RCC 7860 (cell line): Measurements from ENCODE around the gene UNC5B.

Experiments used
- DNase-seq: peaks from one replicate; pipeline ENCODE4 v3.0.0-alpha.2; 2015; ENCODE audit warnings: low spot score
- FAIRE-seq: peaks from 2 replicates; lab custom pipeline; 2012; peaks lifted over from hg19 to GRCh38; lab: Jason Lieb, UNC

The UNC5B gene

DNA sequence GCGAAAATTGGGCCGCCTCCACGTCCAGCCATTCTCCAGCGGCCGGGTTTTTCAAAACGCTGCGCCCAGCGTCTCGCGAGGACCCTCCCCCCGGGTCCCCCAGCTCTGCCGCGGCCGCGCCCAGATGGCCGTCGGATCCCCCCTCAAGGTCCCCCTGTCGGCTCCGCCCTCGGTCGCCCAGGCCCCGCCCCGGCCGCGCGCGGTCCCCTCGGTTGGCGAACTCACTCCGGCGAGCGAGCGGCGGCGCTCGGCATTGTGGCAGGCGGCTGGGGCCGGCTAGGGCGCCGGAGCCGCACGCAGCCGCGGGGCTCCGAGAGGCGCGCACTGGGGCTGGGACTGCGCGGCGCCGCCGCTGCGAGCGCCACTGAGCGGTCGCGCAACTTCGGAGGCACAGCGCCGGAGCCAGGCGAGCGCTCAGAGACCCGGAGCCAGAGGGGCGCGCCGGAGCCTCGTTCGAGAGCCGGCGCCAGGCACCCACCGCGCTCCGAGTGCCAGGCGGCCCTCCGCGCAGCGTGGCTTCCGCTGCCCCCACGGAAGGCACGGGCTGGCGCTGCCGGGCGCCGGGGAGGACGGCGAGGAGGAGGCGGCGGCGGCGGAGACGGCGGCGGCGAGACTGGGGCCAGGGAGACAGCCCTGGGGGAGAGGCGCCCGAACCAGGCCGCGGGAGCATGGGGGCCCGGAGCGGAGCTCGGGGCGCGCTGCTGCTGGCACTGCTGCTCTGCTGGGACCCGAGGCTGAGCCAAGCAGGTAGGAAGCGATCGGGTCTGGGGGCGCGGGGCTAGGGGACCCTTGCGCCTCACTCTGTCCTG, at the start of gene UNC5B:
Gene UNC5B (plus strand): TSS at position 253 of the 809 bp plus-strand sequence. CDS start 416 bp downstream, at position 669.
- FAIRE-seq (no peak), DNase-seq (peak; percentile 33)

DNA sequence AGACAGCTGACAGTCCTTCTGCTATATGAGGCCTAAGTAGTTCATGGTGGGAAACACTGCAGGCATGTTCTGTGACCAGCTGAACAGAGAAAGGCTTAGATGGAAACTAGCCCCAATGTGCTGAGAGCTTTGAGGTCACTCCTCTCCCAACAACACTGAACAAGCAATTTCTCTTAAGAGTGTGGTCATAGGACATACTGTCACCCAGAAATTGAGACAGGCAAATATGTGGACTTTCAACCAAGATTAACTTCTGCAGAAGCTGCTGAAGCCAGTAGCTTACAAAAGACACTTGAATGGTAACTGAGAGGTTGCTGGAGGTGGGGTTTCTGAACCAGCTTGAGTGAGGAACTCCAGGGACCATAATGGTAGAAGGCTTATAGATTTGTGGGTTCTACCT, 38.9 kb upstream of the UNC5B start:
- FAIRE-seq = no peak
- no peak for DNase-seq

DNA sequence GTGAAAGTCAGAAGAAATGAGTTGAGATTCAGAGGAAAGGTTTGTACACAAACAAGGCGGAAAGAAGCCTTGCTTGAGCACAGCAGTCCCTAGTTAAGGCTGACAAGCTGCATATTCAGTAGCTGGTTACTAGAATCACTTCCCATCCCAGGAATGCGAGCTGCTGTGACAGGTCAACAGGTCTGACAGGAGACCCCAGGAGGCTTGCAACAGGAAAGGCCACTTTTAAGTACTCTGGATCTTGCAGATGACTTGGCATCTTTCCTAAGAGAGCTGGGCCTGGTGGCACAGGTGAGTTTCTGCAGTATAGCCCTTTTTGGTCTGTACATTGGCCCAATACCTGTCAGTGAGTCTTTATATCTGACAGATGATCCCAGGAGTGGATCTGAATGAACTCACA, 35.7 kb upstream of the UNC5B start:
- no peak for FAIRE-seq

GRCh38 chr10:71177651-71178199, 34.6 kb upstream of the UNC5B start:
- FAIRE-seq = no peak
- no peak for DNase-seq

More for the DNA sequence above, 35.7 kb upstream of the UNC5B start:
- no peak for DNase-seq

GRCh38 chr10:71178880-71179279, 33.5 kb upstream of the UNC5B start:
- DNase-seq (no peak), FAIRE-seq (no peak)

DNA sequence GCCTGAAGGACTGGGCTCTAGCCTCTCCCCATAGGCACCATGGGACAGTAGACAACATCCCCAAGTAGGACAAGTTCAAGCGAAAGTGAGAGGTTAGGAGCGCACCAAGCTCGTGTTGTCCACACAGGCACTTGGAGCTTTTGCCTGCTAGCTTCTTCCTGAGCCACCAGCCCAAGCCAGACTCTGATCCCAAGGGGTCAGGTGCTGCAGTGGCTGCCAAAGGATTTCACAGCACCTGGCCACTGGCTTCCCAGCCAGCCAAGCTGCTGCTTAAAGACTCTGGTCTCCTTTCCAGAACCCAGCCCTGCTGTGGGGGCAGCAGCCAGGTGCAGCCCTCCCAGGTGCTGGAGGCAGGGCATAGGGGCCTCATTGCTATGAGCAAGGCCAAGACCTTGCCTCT, 33.0 kb upstream of the UNC5B start:
- DNase-seq (no peak), FAIRE-seq (no peak)

GRCh38 chr10:71184421-71184820, 27.9 kb upstream of the UNC5B start:
- FAIRE-seq (no peak), DNase-seq (no peak)

DNA sequence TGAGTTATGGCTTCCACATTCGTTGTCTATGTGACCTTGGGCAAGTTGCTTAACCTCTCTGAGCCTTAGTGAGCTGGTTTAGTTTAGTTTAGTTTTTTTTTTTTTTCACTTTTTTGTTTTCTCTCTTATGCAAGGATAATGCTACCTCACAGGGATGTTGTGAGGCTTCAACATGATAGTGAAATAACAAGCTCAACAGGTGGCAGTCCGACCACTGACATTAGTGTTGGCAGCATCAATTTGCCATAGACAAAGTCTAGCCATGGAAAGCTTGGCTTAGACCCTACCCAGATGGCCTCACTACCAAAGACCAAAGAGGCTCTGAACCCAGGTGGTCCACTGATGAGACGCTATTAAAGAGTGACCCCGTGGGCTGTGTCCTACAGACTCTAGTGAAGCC, 27.2 kb upstream of the UNC5B start:
- DNase-seq = no peak
- no peak for FAIRE-seq

DNA sequence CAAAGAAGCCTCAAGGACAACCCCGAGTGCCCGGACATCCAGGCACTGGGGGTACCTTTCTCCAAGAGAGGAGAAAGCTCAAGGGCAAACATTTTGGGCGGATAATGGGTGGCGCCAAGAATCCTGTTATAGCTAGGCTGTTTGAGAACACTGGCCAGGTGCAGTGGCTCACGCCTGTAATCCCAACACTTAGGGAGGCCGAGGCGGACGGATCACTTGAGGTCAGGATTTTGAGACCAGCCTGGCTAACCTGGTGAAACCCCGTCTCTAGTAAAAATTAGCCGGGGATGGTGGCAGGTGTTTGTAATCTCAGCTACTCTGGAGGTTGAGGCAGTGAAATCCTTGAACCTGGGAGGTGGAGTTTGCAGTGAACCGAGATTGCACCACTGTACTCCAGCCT, 25.2 kb upstream of the UNC5B start:
- no peak for DNase-seq
- no peak for FAIRE-seq

DNA sequence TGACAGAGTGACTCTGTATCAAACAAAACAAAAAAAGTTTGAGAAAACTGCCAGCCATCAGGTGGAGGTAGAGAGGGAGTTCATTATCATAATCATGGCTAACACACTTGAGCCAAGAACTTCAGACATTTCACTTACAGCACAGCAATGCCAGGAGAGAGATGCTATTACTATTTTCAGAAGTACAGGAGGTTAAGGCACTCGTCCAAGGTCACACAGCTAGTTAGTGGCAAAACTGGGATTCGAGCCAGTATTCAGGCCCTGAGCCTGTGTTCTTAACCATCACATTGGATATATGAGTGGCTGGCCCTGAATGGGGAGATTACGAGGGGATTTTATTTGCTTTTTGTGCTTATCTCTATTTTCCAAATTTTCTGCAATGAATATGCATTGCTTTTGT, 24.8 kb upstream of the UNC5B start:
- no peak for FAIRE-seq
- no peak for DNase-seq

DNA sequence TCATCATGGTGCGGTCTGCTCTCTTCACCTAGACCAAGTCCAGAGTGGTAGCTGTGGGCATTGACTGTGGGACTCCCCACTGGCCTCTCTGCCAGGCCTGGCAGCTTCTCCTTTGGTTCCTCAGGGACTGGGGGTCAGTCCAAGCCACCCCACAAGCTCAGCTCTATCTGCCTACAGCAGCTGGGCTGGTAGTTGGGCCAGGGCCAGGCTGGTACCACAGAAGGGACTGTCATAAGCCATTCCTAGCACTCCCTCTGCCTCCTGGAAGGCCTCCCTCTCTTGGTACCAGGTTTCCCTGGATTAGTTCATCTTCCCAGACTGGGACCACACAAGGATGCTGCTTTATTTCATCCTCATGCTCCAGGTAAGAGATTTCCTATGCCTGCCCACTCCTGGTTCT, 24.2 kb upstream of the UNC5B start:
- FAIRE-seq (no peak), DNase-seq (no peak)

- DNase-seq (no peak), FAIRE-seq (no peak)
Observed at GRCh38 chr10:71191019-71191418, 21.4 kb upstream of the UNC5B start.

DNA sequence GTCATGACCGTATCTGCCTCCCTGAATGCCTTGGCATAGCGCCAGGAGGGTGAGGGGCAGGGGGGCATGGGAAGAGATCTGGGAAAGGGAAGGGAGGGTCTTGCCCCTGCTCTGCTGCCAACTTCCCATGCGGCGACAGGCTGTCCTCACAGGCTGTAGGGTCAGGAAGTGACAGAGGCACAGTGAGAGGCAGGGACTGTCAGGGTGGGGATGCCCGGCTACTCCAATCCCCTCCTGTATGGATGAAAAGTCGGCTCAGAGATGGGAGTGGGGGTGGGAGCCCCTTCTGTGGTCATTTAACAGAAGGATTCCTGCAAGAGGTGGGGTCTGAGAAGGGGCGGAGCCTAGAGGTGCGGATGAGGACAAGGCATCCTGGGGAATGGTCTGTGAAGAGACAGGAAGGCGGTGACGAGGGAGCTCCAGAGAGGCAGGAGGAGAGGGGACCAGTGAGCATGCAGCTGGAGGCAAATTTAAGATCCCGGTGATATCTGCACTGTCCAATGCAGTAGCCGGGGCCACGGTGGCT, 20.8 kb upstream of the UNC5B start:
- DNase-seq = no peak
- no peak for FAIRE-seq

DNA sequence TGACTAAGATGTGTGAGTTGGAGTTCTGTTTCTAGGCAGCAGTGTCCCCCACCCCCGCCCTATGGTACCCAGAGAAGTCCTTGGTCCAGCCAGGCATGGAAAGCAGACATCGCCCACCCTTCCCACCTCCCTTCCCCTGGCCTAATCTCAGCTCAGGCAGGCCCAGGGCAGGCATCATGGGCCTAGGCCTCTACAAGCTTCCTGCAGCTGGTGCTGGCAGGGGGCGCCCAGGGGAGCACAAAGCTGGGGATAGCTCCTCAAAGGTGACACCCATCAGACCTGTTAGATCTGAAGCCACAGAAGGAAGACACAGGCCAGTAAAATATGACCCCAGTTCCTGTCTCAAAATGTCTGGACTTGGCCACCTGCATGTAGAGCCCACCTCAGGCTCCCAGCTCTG, 18.9 kb upstream of the UNC5B start:
- DNase-seq (no peak), FAIRE-seq (no peak)

DNA sequence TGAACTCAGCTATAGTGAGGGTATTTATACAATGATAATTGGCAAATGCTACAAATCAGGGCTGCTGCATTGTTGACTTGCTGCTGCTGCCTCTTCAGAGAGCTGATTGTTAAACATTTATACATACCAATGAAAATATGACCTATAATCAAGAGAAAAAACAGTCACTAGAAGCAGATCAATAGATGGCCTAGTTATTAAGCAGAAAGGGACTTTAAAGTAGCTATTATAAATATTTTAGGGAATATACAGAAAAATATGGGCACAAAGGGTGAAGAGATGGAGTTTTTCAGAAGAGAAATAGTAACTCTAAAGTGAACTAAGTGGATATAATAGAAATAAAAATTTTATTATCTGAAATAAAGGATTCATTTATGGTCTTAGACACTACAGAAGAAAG, 14.4 kb upstream of the UNC5B start:
- DNase-seq (no peak), FAIRE-seq (no peak)

DNA sequence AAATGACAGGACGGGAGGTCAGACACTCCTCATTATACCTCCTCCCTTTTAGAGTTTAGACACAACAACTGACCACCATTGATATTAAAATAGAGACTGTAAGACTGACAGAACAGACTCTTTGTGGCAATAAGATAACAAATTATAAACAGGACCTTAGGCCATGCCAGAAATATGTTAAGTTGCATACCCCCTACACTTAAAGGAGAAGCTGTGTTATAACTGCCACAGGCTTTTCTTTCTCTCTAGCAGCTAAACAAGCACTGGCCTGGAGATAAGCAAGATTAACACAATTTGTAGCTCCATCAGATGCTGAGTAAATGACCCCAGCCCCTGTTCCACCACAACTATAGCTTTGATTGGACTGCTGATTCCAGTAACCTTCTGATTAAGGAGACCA, 10.5 kb upstream of the UNC5B start:
- DNase-seq (no peak), FAIRE-seq (no peak)

GRCh38 chr10:71202314-71202713, 10.1 kb upstream of the UNC5B start:
- FAIRE-seq (no peak), DNase-seq (no peak)

GRCh38 chr10:71203124-71203523, 9.2 kb upstream of the UNC5B start:
- DNase-seq (no peak), FAIRE-seq (no peak)

DNA sequence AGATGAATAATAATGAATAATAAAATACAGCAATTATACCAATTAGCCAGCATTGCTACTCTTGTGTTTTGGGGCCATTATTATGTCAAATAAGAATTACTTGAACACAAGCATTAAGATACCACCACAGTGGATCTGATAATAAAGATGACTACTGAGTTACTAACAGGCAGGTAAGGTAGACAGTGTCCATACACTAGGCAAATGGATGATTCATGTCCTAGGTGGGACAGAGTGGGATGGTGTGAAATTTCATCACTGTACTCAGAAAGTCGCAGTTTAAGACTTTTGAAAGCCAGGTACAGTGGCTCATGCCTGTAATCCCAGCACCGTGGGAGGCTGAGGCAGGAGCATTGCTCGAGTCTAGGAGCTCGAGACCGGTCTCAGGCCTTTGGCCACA, 8.7 kb upstream of the UNC5B start:
- FAIRE-seq = no peak
- no peak for DNase-seq

- no peak for DNase-seq
- no peak for FAIRE-seq
Observed at GRCh38 chr10:71204746-71205145, 7.6 kb upstream of the UNC5B start.

DNA sequence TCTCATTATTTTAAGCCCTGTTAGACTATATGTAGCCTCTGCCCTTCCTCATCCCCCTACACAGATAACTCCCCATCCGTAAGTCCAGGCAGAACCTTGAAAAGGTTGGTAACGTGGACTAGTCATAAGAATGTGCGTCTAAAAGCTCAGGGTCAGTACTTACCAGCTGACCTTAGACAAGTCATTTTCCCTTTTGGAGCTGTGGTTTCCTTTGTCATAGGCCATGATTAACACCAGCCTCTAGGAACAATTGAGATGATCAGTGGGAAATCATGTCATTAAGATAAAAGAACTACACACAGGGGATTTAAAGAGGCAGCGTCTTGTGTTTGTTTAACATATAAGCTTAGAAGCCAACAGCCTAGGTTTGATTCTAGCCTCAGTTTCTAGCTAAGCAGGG, 6.9 kb upstream of the UNC5B start:
- peak; percentile 32 for DNase-seq
- FAIRE-seq = no peak

DNA sequence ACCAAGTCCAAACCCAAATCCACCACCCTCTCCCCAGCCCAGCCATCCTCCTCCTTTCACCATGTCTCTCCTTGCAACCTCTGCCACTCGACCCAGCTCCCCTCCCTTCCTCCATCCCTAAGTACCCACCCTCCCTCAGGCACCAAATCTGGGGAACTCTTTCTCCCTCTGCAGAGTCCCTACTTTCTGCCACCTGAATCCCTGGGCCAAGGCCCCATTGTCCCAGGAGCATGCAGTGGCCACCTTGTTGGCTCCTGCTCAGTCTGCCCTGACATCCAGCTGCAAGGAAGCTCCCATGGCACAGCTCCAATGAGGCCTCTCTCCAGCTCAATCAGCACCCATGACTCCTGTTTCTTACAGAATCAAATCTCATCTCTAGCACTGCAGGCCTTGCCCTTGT, 5.5 kb upstream of the UNC5B start:
- FAIRE-seq (no peak), DNase-seq (no peak)

DNA sequence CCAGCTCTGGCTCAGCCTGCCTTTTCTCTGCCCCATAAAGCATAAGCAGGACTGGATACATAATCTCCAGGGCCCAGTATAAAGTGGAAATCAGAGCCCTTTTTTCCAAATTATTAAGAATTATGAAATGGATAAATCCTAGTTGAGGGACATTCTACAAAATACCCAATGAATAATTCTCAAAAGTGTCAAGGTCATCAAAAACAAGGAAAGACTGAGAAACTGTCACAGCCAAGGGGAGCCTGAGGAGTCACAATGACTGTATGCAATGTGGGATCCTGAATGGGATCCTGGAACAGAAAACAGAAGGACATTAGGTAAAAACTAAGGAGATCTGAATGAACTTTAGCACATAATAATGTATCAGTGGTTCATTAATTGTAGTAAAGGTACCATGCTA, 4.8 kb upstream of the UNC5B start:
- DNase-seq = no peak
- no peak for FAIRE-seq
